Fibroblast of upper back skin (primary cell): ENCODE data around the gene POLR2L.

Experiments used
- DNase-seq: peaks from one replicate; pipeline ENCODE4 v3.0.0-alpha.2; 2013

Gene POLR2L

DNA sequence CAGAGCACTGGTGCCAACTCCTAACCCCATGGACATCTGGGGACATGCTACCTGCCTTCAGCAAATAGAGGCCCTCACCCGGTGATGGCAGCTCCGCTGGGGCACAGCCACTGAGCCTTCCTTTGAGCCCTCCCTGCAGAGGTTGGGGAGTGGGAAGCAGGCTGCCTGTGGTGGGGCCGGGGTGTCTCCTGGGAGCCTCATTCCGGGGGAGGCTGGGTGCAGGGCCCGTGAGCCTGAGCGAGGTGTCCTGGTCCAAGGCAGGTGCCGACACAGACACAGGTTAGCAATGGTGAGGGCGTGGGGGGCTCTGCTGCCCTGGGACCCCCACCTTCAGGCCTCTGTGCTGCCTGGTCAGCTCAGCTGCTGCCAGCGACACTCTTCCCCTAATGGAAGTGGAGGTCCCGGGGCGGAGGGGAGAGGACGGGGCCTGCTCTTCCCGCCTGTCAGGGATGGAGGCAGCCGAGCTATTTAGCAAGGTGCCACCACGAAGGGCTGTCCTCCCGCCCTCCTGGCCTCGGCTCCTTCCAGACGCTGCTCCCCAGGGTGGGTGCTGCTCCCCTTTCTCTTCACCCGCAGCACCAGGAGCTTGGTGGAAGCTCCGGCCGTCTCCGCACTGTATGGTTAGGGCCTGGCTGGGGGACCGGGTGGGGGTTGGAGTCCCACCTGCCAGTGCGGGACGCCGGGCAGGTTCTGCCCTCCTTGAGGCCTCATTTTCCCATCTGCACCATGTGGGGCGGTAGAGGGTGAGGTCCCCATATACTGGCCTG, 11.5 kb upstream of the POLR2L start:
- no peak for DNase-seq

DNA sequence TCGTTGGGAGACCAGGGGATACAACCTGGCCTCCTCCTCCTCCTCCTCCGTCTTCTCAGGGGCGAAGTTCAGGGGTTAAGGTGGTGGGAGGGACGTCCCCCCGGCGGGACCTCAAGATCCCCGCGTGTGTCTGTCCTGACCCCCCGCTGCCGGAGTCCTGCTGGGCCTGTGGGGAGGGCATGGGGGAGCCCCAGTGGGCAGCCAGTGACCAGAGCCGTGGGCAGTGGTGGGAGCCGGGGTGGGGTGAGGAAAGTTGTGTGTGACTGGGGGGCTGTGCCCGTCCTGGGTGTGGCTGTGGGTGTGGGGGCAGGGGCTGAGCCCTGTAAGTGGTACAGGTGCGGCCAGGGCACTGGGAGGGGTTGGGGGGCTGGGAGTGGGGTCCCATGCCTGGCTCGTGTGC, 10.4 kb upstream of the POLR2L start:
- DNase-seq: no peak

DNA sequence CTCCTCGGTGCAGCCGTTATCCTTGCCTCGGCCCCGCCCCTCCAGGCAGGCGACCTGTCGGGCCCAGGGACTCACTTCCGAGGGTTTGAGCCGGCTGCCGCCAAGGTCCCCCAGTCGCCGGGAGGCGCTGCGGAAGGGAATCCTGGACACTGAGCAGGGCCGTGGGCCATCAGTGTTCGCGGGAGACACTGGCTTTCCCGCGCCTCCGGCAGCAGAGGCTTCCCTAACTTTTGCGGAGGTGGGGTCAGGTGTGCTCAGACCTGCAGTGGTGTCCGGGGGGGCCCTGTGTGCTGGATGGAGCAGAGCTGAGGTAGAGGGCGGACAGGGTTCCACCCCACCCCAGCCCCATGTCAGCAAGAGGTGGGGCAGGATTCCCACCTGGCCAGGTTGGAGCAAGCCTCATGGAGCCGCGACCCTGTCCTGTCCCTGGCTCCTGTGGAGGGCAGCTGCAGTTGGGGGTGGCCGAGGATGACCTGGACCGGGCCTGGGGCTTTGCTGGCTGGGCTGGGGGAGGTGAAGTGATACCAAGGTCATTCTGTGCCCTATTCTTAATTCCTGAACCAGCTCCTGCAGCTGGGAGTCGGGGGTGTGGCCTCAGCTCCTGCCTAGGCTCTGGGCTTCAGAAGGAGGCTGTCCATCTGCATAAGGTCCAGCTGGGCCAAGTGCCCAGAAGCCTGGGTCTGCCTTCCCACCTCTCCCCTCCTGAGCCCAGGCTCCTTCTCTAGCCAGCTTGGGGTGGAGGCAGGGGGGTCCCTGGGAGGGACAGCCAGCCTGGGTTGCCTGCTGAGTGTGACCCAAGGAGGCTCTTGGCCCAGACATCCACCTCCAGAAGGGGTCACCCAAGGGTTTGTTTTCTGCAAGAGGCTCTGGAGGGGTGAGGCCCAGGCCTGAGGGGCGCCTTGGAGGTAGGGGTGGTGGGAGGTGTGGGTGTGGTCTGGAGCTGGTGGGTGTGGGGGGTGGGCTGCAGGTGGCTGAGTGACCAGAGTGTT, 8.7 kb upstream of the POLR2L start:
- no peak for DNase-seq

DNA sequence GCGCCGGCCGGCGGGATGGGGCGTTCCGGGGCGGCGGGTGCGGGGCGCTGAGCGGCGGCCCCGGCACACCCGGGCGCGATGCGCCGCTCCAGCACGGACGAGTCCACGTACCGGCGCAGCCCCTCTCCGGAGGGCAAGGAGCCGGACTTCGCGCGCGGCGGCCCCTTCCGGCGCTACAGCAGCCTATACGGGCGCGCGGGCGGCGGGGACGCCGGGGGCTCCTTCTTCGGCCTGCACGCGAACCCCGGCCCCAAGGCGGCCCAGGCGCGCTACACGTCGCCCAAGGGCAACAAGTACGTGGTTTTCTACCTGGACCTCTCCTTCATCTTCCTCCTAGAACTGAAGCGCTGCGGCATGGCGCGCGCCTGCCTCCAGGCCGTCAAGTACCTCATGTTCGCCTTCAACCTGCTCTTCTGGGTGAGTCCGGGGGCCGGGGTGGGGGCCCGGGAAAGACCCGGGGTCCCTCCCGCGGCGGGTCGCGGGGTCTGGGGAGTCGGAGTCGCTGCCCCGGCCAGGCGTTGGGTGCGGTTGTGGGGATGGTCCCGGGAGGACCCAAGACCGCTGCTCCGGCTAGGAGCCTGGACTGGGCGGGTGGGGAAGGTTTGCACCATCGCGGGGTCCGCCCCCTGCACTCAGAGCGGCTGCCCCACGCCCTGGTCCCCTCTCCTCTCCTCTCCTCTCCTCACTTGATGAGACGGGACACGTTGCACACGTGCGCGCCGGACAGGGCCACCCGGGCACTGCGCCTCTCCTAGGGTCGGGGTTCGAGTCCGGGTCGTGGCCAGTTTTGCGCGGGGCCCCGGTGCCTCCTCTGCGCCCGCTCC, 7.8 kb upstream of the POLR2L start:
- no peak for DNase-seq

DNA sequence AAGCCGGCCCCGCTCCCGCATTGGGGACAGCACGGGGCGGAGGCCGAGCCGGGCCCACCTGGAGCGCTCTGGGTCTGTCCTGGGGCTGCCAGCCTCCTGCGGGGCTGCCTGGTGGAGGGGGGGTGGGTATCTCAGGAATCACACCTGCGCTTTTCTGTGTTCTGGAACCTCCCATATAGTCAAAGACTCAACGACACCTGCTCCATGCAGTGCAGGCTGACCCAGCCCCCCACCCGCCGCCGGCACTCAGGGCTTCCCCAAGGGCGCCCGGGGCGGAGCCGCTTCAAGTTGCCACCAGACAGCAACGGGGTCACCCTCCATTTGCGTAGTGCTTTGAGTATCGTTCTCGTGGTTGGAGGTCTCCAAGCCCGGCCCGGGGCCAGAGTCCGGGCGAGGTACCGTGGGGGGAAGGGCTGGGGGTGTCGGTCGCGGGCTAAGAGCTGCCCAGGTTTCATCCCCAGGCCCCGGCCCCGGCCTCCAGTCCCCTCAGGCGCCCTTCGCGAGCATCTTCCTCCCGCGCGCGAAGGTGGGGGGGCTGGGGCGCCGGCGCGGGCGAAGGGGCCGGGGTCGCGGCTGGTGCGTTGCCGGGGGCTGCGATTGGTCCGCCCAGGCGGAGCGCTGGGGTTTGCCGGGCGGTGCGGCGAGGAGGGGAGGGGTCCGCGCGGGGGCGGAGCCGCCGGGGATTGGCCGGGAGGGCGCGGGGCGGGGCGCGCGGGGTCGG, 6.9 kb upstream of the POLR2L start:
- DNase-seq: no peak

DNA sequence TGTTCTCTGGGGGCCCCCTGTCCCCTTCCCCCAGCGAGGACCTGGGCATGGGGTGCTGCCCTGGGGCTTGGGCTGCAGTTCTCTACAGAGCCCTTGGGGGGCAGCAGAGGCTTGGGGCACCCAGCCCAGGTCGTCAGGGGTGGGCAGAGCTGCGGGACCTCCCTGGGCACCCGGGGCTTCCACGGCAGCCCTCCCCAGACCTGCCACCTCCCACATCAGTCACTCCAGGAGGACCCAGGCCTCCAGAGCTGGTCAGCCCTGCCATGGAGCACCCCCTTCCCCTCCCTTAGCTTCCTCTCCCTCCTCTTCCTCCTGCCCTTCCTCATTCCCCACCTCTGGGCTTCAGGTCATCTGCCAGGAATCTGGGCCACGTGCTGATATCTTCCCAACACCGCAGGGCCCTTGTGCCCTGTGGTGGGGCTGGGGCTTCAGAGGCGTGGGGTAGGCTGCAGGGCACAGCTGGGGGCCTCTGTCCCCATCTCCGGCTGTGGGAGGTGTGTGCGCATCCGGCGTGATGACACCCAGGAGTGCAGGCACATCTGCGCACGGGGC, 6.1 kb upstream of the POLR2L start:
- no peak for DNase-seq

DNA sequence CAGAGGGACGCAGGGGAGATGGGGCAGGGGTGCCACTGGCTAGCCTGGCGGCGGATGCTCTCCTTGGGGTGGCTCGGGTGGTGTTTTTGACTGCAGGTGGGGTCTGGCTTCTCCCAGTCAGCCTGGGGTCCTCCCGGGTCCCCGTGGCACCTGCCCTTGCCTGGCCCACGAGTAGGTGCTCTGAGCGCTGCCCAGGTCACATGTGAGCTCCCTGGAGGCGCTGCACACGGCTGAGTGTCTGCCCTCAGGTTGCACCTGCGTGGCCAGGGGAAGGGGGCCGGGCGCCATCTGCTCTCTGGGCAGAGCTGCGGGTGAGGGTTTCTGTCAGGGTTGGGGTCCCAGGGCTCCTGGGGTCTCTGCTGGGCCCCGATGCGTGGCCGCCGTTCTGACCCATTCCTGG, 5.5 kb upstream of the POLR2L start:
- DNase-seq: no peak

DNA sequence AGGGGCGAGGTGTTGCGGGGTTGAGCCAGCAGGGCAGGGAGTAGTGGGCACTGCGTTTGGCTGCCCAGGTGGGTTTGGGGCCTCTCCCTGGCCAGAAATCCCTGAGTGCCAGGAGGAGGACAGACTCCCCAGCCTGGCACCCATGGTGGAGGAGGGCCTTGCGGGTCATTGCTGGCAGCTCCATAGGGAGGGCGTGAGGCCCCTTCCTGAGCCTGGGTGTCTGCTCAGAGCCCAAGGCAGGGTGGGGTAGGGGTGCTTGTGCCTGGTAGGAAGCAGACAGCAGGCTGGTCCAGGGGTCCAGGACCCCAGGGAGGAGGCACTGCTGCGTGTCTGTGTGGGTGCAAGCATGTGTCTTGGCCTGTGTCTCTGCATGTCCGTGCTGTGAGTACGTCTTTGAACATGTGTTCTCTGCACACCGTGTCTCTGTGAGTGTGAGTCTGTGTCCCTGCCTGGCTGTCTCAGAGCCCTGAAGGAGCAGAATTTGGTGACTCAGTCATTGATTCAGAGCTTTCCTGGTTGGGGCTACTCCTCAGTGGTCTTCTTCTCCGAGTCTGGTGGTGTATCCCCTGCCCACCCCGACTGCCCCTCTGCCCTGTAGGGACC, 4.3 kb upstream of the POLR2L start:
- no peak for DNase-seq

DNA sequence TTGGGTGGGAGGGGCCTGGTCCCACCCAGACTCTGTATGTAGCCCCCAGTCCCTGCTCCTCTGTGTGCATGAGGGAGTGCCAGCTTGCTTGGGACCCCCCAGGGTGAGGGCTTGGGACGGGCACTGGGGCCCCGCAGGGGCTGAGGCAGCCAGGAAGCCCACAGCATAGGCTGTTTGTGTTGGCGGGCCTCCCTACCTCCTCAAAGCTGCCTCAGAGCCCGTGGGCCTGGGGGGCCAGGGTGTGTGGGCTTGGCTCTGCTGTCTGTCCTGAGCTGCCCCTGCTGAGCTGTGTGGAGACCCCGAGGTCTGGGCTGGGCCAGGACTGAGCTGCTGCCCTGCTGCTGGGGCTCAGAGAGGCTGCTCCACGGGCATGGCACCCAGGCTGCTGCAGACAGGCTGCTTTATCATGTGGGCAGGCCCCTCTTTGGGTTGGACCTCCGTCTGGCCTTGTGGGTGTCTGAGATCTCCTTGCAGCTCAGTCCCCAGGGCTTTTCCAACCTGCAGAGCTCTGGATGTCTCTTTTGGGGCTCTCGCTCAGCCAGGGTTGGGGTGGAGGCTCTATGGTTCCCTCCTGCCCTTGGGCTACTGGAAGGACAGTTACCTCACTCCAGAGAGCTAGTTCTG, 3.7 kb upstream of the POLR2L start:
- peak; percentile 64 for DNase-seq

DNA sequence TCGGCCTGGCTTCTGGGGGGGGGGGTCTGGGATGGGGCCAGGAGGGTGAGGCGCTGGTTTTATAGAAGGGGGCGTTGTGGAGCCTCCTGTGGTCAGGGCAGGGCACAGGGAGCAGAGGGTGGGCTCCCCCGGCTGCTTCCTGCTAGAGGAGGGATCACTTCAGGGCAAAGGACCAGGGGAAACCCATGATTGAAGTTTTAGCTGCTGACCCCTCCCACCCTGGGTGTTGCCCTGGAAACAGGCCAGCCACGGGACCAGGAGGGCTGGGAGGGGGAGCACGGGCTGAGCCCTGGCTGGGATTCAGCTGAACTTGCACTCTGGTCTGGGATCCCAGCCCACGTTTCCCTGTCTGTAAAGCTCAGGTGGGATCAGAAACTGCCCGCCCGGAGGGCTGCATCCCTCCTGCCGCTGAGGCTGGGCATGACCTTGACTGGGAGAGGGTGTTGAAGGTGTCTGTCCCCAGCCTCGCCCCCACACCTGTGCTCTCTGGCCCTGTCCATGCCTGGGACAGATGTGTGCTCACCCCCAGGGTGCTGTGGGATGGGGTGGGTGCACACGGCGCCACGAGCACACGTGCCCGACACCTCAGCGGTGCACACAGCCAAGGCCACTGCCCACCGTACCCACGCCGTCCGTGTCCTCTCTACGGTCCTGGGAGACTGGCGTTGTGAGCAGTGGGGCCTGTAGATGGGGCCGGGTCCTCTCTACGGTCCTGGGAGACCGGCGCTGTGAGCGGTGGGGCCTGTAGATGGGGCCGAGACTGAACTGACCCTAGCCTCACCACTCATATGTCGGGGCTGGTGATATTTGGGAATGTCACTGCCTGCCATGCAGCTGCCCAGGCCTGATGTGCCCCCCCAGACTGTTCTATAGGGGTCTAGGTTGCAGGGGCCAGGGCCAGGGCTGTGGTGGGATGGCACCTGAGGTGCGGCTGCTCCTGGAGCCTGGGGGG, 2.6 kb upstream of the POLR2L start:
- peak; percentile 92 for DNase-seq

DNA sequence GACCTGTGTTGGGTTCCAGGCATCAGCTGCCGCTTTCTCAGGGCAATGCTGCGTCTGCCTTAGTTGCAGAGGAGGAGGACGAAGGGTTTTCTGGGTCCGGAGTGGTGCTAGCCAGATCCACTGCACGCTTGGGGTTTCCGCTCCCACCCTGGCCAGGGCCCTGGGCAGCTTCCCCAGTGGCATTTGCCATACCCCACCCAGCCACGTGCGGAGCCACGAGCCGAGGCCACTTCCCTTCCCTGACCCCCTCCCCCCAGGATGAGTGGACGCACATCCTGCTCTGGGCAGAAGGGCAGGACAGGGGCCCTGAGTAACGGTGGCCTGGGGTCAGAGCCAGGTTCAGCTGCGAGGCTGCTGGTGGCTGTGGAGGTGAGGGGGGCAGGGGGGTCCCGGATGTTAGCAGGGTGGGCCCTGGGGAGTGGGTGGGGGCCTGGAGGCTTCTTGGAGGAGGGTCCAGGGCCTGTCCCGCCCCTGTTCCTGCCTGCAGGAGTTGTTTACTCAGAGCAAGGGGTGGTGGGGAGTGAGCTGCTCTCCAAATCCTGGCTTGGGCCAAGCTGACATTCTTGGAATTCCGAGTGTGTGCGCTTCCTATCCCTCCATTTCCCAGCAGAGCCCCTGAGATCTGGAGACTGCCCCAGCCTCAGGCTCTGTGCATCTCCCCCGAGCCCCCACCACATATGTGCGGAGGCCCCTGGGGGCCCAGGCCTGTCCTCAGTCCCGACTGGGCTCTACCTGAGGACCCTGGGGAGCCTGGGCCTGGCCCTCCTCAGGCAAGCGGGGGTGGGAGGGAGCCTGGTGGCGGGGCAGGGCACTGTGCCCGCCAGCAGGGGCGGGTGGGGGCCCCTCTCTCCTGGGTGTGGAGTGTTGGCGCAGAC, 1.7 kb upstream of the POLR2L start:
- DNase-seq: peak; percentile 97

DNA sequence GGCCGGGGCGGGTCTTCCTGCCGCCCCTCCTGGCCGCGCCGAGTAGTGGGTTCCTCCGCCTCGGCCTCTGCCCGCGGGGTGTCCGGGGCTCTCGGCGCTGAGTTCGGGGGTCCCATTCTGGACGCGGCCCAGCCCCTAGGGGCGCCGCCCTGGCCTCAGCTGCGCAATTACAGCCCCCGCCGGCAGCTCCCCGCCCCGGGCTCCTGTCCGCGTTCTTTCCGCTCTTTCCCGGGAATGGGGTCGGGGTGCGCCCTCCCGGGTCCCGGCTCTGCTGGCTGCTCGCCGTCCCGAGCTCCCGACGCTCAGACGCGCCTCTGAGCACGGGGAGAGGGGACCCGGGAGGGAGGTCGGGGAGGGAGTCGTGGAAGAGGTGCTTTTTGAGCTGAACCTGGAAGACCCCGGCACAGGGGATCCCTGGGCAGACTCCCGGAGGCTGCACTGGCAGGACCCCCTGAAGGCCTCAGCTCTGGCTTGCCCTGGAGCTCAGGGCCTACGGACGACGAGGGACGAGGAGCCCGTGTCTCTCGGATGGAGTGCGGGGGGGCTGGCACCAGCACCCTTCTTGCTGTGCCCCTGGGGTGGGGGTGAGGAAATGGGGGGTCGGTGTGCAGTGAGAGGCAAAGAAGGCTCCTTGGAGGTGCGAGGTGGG, 881 bp upstream of the POLR2L start:
- no peak for DNase-seq

DNA sequence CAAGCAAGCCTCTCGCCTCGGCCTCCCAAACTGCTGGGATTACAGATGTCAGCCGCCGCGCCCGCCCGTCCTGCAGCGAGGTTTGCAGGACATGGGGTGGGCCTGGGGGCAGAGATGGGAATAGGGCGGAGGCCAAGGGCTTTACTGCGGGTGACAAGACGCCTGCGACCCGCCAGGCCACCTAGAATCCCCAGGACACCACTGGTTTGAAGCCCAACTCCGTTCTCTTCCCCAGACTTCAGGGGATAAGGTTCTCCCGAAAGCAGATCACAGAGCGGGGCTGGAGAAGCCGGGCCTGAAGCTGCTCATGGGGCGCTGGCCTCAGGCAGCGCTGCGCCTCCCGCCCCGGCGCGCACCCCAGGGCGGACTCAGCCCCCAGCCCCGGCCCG, 354 bp downstream of the POLR2L start:
- DNase-seq: no peak

DNA sequence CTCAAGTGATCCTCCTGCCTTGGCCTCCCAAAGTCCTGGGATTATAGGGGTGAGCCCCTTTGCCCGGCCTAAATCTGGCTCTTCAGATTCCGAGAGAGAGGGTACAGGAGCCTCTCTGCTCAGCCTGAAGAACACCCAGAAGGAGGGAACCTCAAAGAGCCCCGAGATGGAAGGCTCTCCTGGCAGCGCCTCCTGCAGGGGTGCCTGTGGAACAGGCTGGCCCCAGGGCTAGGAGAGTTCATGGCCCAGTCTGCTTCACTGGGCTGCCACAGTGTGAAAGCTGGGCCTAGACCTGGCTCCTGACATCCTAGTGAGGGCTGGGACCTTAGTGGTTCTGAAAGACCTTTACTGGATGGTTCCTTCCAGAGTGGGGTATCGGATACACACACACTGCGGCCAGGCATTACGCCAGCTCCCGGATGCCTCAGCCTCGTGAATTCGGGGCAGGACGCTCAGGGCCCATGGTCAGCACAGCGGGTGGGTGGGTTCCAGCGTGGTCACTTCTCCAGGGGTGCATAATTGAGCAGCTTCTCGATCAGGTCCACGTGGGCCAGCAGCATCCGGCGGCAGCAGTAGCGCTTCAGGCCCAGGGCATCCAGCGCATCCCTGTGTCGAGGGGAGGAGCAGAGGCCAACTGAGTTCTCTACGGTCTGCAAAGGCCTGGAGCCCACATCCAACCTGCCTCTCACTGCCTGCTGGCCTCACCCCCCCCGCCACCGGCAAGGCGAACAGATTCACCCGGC, 2.3 kb downstream of the POLR2L start:
- no peak for DNase-seq

DNA sequence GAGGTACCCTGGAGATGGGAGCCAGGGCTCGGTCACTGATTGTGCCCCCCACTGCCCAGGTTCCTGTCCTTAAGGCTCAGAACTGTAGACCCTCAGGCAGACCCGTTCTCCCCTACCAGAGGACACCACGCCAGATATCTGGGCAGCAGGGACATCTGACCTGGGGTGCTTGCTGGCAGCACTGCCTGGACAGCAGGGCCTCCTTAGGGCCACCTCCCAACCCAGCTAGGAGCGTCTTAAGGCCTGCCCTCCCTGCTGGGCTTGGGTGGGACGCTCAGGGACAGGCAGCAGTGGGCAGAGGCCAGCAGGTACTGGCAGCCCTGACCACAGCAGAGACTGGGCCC, 3.1 kb downstream of the POLR2L start:
- DNase-seq: no peak

DNA sequence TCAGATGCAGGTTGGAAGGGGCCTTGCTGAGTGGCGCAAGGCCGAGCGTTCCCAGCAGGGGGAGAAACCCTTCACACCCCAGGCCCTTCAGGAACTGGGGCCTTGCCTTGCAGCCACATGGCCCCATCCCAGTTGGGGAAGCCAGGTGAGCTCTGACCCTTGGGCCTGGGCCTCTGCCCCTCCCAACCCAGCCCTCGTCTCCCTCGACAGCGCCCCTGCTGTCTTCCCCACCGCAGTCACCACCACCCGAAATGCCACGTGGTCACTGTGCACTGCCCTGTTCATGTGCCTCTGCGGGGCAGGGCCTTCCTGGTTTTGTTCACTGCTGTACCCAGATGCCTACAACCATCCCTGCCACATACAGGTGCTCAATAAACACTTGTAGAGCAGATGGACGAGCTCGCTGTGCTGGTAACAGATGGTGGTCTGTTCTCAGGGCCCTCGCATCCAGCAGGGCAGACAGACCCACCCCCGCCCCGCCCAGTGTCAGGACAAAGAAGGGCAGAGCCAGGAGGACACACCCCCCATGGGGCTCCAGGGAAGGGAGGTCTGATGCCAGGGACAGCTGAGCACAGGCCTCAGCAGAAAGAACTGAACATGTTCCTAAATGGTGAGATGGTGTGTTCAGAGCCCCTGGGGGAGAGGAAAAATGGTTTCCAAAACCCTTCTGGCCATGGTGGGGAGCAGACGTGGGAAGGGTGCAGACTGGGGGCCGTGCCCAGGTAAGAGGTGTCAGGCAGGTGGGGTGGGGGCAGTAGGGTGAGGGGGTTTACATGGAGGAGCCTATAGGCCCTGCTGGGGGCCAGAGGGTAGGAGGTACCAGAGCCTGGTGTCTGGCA, 3.7 kb downstream of the POLR2L start:
- peak; percentile 22 for DNase-seq

DNA sequence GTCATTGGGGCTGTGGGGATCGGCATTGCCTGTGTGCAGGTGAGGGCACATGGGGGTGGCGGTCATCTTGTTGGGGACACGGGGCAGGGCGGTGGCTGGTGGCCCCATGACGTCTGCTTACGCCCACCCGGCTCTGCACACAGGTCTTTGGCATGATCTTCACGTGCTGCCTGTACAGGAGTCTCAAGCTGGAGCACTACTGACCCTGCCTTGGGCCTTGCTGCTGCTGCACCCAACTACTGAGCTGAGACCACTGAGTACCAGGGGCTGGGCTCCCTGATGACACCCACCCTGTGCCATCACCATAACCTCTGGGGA, 4.4 kb downstream of the POLR2L start:
- no peak for DNase-seq
